NT2/D1 (cell line): ENCODE measurements around the gene TTYH2.

ENCODE experiments used
- SUZ12 ChIP-seq: IDR thresholded peaks from 2 replicates; pipeline ENCODE4 v1.6.1; 2011; ENCODE audit not compliant: insufficient read length, insufficient read depth; ENCODE audit errors: extremely low read depth
- YY1 ChIP-seq: IDR thresholded peaks from 2 replicates; pipeline ENCODE4 v1.6.1; 2011; ENCODE audit not compliant: insufficient read length, insufficient read depth
- ZNF274 ChIP-seq: IDR thresholded peaks from 2 replicates; pipeline ENCODE4 v1.6.1; 2011; ENCODE audit warnings: mild to moderate bottlenecking, low read depth, low read length

- no peak for TF ChIP-seq YY1
- no peak for TF ChIP-seq SUZ12
- no peak for TF ChIP-seq ZNF274
Measured at GRCh38 chr17:74201250-74201649, 12.1 kb upstream of the TTYH2 start.
